ENCODE data around the gene PRRG2.

DNA sequence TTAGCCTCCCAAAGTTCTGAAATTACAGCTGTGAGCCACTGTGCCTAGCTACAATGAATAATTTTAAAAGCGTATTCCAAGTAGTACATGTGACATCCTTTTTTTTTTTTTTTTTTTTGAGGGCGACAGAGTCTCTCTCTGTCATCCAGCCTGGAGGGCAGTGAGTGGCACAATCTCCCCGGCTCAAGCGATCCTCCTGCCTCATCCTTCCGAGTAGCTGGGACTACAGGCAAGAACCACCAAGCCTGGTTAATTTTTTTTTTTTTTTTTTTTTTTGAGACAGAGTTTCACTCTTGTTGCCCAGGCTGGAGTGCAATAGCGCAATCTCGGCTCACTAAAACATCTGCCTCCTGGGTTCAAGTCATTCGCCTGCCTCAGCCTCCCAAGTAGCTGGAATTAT is 6.1 kb downstream of the PRRG2 start:
- TF ChIP-seq, protein P1, sequence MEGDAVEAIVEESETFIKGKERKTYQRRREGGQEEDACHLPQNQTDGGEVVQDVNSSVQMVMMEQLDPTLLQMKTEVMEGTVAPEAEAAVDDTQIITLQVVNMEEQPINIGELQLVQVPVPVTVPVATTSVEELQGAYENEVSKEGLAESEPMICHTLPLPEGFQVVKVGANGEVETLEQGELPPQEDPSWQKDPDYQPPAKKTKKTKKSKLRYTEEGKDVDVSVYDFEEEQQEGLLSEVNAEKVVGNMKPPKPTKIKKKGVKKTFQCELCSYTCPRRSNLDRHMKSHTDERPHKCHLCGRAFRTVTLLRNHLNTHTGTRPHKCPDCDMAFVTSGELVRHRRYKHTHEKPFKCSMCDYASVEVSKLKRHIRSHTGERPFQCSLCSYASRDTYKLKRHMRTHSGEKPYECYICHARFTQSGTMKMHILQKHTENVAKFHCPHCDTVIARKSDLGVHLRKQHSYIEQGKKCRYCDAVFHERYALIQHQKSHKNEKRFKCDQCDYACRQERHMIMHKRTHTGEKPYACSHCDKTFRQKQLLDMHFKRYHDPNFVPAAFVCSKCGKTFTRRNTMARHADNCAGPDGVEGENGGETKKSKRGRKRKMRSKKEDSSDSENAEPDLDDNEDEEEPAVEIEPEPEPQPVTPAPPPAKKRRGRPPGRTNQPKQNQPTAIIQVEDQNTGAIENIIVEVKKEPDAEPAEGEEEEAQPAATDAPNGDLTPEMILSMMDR (tag by site-specific recombination; IDR thresholded peaks at IDR 0.05): no peak
- TF ChIP-seq, protein P2, sequence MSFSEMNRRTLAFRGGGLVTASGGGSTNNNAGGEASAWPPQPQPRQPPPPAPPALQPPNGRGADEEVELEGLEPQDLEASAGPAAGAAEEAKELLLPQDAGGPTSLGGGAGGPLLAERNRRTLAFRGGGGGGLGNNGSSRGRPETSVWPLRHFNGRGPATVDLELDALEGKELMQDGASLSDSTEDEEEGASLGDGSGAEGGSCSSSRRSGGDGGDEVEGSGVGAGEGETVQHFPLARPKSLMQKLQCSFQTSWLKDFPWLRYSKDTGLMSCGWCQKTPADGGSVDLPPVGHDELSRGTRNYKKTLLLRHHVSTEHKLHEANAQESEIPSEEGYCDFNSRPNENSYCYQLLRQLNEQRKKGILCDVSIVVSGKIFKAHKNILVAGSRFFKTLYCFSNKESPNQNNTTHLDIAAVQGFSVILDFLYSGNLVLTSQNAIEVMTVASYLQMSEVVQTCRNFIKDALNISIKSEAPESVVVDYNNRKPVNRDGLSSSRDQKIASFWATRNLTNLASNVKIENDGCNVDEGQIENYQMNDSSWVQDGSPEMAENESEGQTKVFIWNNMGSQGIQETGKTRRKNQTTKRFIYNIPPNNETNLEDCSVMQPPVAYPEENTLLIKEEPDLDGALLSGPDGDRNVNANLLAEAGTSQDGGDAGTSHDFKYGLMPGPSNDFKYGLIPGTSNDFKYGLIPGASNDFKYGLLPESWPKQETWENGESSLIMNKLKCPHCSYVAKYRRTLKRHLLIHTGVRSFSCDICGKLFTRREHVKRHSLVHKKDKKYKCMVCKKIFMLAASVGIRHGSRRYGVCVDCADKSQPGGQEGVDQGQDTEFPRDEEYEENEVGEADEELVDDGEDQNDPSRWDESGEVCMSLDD (tag by site-specific recombination; IDR thresholded peaks at IDR 0.05): no peak
- TF ChIP-seq KLF1 (tag by site-specific recombination; IDR thresholded peaks at IDR 0.05) (no peak), ZEB2 (tag by site-specific recombination; IDR thresholded peaks at IDR 0.05) (no peak), SP3 (tag by site-specific recombination; IDR thresholded peaks at IDR 0.05) (no peak), ZNF426 (tag by site-specific recombination; IDR thresholded peaks at IDR 0.05) (no peak), PRDM1 (tag by site-specific recombination; IDR thresholded peaks at IDR 0.05) (no peak), WT1 (tag by site-specific recombination; IDR thresholded peaks at IDR 0.05) (no peak), GLIS2 (tag by site-specific recombination; IDR thresholded peaks at IDR 0.05) (no peak), ZNF837 (tag by site-specific recombination; IDR thresholded peaks at IDR 0.05) (no peak), ZNF555 (tag by site-specific recombination; conservative IDR thresholded peaks at IDR 0.05) (no peak)
- TF ChIP-seq, protein P3, sequence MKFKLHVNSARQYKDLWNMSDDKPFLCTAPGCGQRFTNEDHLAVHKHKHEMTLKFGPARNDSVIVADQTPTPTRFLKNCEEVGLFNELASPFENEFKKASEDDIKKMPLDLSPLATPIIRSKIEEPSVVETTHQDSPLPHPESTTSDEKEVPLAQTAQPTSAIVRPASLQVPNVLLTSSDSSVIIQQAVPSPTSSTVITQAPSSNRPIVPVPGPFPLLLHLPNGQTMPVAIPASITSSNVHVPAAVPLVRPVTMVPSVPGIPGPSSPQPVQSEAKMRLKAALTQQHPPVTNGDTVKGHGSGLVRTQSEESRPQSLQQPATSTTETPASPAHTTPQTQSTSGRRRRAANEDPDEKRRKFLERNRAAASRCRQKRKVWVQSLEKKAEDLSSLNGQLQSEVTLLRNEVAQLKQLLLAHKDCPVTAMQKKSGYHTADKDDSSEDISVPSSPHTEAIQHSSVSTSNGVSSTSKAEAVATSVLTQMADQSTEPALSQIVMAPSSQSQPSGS (tag by site-specific recombination; IDR thresholded peaks at IDR 0.05; ENCODE audit: low read depth): no peak
- TF ChIP-seq, protein P4, sequence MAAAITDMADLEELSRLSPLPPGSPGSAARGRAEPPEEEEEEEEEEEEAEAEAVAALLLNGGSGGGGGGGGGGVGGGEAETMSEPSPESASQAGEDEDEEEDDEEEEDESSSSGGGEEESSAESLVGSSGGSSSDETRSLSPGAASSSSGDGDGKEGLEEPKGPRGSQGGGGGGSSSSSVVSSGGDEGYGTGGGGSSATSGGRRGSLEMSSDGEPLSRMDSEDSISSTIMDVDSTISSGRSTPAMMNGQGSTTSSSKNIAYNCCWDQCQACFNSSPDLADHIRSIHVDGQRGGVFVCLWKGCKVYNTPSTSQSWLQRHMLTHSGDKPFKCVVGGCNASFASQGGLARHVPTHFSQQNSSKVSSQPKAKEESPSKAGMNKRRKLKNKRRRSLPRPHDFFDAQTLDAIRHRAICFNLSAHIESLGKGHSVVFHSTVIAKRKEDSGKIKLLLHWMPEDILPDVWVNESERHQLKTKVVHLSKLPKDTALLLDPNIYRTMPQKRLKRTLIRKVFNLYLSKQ (tag by site-specific recombination; IDR thresholded peaks at IDR 0.05; ENCODE audit: borderline replicate concordance): no peak

All from HEK293 (cell line).